Suppressor macrophage (primary cell): ENCODE measurements around the gene CERKL.

Source experiments
- DNase-seq, 4 experiments: peaks; one replicate each; pipeline ENCODE4 v3.0.0-alpha.2; 2020 to 2022

Gene CERKL

DNA sequence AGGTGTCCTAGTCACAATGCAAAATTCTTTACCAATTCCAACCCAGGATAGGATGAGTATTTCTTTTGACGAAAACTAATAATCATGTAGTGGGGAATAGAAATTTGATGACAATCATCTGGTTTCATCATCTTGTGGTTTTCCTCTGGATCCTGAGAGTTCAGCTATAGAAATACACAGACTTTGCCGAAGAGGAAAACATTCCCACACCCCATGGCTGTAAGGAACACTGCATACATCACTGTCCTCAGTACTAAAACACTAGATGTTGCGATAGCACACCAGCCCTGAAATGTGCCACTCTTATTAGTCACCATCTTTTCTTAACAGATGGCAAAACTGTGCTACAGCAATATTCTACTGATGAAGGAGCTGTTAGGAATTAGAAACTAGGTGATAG is 29.4 kb downstream of the CERKL start:
- peak in 3 of 4 experiments; percentile 4 to 16 (median 8) for DNase-seq

DNA sequence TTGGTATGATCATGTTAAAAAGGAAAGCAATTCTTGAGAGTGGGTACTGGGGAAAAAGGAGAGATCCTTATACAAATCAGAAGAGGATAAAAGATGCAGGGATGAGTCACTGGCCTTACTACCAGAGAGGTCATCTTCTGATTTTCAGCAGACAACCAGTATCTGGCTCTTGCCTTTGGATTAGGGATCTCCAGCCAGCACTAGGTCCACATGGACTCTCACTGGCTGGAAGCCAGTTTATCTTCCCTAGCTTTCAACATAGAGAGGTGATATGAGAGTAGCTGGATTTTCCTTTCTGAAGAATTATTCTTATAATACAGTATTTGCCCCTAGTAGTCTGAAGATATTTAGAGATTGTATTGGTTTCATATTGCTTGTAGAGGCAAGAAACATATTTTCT is 30.2 kb downstream of the CERKL start:
- DNase-seq: no peak

DNA sequence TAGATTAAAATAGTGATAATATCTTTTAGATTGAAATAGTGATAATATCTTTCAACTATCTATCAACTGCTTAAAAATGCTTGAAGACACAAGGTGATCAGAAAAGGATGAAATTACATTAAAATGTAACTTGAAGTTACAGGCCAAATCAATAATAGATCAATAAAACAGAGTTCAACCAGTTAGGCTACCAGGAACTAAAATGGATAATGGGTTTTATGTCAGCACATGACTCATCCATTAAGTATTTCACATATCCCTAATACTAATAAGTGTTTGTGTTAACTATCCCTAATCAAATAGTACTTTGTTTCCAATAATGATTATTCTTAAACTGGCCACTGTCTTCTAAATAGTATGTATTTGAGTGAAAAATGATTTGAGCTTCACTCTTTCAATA is 33.7 kb downstream of the CERKL start:
- DNase-seq: no peak

DNA sequence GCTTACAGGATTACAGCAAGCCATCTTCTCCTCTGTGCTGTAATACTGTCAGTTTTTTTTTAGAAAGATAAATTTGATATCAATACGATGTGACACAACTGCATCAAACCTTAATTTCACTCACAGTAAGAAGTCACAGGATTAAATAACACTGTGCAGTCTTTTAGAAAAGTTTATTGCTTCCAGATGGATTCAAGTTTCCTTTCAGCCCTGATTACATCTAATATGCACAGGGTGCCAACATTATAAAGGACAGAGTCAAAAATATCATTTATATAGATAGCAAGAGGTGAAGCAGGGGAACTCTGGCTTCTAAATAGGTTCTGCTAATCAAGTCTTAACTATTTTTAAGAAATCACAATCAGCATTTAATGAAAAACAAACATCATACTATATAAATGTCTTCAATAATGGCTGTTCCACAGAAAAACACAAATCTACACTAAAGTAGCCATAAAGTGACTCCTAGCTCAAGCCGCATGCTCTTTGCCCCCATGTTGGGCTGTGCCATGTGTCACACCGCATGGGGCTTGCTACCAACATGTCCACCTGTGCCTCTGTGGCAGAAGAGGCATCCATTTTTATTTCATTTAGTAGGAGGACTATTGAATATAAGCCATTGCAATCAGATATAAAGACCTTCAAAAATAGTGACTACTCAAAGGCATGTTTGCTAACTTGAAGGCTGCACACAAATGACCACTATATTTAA is 35.0 kb downstream of the CERKL start:
- no peak for DNase-seq

DNA sequence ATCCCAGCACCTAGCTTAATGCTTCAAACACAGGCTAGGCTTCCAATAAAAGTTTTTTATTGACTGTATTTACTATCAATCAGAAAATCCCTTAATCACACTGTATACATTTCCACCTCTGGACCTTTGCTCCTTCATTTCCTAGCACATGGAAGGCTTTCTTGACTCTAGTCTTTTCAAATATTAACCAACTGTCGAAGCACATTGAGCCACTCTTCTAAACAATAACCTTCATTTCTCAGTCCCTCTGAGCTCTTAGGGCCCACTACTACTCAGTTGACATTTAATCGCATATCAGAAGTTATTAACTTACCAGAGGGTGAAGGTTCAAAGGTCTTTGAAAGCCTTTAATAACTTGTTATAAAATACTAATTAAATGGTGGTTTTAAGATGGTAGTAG is 37.4 kb downstream of the CERKL start:
- DNase-seq: no peak

DNA sequence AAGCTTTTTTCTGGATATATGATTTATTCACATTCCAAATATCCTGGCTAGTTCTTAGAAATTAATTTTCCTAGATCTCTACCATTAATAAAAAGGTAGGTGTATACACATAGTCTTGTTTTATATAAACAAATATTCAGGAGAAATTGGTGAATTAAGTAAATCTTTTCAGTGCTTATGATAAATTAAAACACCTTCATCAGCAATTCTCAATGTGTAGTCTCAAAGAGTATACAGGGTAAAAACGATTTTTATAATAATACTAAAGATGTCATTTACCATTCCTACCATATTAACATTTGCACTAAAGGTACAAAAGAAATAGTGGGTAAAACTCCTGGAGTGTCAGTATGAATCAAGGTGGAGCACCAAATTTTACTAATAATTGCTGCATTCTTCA is 40.2 kb downstream of the CERKL start:
- DNase-seq: no peak

DNA sequence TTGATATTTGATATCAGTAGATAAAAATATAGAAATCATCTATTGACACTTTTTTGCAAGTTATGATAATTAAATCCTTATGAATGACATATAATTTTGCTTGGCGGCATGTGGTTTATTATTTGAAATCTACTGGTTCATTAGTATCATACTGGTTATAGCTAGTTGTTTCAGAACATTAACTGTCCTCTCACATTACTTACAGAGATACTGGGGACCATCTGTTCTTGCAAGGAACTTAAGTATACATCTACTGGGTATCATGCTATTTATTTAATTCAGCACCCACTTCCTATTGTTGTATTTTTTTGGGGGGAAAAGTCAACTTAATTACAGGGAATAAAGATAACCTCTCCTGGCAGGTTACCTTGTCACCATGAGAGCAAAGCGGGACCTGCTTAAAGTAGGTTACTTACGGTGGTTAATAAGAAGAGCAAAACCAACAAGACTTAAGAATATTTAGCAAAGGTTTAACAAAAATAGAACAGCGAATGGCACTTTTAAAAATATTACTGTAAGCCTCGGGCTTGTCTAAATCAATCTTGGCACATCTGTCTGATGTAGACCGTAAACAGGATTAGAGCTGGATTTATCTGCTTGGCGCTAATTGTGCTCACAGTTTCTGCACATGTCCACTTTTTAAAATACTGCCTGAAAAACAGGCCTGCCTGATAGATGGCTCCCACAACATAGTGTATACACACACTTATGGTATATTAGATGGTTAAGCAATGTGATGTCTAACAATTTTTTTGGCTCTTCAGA is 41.8 kb downstream of the CERKL start:
- no peak for DNase-seq

DNA sequence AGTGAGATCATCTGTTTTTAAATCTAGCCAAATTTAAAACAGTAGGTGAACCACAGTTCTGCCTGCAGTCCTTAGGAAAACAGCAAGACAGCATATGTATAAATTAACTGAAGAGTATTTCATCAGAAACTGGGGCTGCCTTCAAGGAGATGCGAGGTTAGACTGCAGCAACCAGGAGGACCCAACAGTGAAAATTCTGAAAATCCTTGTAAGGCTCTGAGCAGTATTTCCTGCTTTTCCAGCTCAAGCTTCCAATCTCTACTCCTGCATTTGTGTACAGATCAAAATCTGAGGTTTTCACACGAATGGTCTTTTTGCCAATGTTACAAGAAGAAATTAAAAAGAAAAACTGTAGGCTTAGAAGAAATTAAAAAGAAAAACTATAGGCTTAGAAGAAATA is 43.7 kb downstream of the CERKL start:
- no peak for DNase-seq

DNA sequence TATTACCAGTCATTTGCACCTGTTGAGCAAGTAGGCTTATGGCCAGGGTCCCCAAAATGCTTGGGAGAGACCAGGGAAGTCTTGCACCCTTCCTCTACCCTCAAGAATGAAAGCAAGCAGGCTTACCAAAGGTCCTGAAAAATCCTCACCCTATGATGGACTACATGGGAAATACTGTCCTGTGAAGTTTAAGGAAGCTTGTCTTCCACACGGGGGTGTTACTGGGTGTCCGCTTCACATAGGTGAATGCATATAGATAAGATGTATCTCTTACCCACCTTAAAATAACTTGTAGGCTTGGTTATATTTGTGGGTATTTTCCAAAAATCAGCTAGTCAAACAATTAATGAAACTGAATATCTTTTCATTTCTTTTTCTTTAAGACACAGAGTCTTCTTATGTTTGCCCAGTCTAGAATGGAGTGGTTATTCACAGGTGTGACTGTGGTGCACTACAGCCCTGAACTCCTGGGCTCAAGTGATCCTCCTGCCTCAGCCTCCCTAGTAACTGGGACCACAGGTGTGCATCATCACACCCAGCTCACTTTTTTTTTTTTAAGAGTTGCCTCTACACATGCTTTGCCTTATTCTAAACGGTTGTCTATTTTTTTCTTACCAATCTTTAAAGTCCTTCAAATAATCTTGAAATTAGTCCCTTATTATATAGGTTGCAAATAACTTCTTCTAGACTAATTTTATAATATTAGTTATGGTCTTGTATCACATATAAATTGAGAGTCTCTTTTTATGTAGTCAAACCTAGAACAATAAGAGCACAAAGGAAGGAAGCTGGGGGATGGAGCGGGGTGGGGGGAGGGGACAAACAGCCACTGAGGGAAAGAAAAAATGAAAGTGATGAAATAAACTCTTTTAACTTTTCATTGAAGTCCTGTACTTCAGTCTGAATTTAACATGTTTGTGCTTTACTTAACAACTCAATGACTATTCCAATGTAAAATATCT is 49.0 kb downstream of the CERKL start:
- DNase-seq: no peak

DNA sequence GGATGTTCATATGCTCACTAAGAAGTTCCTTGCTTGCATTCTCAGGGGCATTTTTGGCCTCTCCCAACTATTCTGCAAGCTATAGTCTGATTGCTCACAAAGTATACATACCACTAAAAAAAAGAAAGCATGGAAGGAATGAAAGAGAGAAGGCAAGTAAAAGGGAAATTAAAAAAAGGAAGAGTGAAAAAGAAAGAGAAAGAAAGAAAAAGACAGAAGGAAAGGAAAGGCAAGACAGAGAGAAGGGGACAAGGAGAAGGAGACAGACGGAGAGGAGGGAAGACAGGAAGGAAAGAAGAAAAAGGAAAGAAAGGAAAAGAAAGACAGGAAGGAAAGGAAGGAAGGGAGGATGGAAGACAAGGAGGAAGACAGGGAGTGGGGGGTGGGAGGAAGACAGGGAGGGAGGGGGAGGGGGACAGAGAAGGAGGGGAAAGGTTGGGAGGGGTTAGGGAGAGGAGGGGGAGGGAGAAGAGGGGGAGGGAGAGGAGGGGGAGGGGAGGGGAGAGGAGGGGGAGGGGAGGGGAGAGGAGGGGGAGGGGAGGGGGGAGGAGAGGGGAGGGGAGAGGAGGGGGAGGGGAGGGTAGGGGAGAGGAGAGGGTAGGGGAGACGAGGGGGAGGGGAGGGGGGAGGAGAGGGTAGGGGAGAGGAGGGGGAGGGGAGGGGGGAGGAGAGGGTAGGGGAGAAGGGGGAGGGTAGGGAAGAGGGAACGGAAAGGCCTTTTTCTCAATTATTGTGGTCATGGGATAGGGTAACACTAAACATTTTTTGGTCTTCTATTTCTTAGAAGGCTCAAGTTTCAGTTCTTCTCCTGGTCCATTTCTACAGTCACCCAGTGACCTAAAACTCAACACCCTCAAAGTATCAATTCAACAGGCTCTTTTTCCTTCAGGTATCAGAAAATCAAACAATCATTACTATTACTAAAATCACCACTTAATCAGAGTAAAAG is 50.7 kb downstream of the CERKL start:
- no peak for DNase-seq

DNA sequence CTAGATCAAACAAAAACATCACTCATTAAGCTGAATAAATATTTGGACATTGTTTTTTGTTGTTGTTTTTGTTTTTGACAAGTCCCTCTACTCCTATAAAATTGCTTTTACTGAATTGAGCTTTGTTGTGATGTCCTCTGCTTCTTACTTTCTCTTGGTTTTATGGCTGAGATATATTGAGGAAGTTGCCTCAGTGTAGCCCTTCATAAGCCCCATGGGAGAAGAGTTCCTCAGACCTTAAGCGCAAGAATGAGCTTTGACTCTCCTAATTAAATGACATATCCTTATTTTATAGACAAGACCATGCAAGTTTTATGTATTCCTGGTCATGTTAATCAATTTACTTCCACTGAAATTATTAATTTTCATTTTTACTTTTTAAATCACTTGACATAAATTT is 54.9 kb downstream of the CERKL start:
- peak in 1 of 4 experiments; percentile 6 for DNase-seq

DNA sequence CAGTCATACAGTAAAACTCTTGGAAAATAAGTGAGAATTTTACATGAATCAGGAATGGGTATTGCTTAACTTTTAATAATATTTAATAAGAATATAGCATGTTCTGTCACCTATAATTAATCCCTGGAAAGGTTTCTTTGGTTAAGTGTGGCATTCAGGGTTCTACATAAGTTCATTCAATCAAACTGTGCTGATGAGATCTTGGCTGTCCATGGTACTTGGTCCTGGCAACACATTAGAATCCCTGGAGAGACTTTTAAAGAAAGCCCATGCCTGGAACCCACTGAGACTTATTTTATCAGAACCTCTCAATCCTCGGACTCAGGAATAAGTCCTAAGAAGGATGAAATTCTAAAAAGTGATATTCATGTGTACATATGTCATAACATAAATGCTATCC is 60.3 kb downstream of the CERKL start:
- DNase-seq: no peak

DNA sequence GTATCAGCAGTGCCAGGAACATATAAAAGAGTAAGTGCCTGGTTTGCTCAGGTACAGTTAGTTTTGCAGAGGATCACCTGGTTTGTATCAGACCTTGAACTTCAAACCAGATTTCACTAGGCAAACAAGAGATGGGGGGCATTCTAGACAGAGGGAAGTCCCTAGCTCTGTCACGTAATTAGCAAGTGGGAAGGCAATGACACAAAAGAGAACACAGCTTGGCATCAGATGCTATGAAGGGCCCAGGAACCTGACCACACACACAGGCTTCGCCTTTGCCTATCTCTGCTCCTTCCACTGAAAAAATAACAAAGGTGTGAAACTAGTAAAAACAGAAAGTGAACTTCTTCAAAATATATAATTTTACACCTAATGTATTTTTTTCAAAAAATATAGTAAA is 62.6 kb downstream of the CERKL start:
- no peak for DNase-seq

DNA sequence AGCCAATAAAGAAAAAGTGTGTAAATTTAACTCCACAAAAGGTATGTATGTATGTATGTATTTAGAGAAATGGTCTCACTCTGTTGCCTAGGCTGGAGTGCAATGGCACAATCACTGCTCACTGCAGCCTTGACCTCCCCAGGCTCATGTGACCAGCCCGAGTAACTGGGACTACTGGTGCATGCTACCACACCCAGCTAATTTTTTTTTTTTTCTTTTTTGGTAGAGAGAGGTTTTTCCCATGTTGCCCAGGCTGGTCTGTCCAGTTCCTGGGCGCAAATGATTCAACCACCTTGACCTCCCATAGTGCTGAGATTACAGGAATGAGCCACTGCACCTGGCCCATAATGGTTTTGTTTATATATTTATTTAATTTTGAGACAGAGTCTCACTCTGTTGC is 67.1 kb downstream of the CERKL start:
- no peak for DNase-seq

DNA sequence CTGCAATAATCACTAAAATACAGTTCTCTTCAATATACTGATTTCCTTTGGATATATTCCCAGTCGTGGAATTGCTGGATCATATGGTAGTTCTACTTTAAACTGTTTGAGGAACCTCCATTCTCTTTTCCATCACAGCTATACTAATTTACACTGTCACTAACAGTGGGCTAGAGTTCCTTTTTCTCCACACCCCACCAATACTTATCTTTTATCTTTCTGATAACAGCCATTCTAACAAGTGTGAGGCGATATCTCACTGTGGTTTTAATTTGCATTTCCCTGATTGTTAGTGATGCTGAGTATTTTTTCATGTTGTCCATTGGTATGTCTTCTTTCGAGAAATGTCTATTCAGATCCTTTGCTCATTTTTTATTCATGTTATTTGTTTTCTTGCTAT is 68.4 kb downstream of the CERKL start:
- no peak for DNase-seq

DNA sequence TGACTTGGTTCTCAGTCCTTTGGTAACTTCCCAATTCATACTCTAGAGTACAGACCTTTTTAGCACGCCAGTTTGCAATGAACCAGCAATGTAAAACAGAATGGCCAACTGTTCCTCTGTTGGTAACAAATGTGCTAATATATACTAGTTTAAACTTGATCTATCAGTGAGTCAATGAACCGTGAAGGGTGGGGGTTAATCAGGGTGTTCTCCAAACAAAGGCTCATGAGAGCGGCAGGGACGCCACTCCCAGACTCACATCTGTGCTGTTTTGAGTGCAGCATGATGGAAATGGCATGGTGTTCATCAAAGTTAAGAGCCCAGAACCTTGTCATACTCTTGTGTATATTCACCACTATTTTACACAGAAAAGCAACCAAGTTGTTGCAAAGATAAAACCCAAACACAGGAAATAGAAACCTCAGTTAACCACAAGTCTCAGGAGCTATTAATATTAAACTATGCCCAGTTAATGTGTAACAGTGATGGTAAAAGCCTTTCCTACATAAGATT is 70.3 kb downstream of the CERKL start:
- no peak for DNase-seq

DNA sequence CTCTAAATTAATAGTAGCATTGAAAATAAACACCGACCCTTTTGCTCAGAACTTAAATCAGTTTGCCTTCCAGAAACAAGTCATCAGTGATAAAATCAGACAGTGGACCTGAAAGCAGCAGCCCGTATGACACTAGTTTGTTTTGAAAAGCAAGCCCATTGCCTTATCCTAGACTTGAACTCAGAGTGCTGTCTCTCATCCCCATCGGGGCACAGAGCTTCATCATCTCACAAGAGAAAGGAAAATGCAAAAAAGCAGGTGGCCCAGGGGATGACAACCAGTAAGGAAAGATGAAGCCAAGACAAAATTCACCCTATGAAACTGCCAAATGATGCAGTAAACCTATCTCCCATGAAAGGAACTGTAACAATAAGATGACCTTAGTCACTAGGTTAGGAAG is 71.2 kb downstream of the CERKL start:
- DNase-seq: no peak

DNA sequence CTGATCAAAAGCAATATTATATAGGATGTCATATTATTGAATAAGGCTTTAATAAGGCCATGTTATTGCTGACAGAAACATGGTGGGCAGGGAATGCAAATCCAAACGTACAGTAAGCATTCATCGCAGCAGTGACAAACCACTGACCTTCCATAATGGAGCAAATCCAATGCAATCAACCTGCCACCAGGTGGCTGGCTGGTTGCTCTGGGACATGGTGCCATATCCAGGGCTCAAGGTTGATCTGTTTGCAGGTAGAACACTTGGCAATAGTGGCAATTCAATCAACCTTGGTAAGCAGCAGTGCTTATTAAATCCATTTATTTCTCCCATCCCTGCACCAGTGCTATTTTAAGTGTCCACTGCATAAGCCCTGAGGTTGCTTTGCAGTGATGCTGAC is 75.4 kb downstream of the CERKL start:
- no peak for DNase-seq

DNA sequence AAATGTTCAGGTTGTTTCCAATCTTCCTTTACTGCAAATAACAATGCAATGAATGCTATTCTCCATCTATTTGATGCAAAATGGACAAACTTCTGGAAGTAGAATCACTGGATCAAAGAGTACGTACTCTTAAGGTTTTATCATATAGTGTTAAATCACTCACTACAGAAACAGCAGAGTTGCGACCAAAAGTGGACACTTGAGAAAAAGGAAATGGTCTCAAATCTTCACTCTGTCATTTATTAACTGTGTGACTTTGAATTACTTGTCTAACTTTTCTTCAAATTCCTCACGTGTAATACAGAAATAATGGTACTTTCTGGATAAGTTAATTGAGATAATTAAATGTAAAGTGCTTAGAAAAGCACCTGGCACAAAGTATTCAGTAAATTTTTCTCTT is 78.1 kb downstream of the CERKL start:
- no peak for DNase-seq

DNA sequence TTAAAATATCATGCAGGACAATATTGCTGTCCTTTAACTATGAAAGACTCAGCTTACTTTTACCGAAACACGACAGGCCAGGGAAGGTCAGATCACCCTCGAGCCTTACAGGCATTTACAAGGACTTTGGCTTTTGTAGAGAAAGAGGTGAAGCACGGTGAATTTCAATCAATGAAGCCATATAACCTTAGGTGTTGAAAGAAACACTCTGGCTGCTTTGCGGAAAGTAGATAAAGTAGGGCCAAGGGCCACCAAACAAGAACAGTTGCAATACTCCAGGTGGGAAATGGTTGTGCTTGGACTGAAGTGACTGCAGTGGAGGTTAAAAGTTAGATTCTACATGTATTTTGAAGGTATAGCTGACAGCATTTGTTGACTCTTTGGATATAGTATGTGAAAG is 80.5 kb downstream of the CERKL start:
- no peak for DNase-seq

DNA sequence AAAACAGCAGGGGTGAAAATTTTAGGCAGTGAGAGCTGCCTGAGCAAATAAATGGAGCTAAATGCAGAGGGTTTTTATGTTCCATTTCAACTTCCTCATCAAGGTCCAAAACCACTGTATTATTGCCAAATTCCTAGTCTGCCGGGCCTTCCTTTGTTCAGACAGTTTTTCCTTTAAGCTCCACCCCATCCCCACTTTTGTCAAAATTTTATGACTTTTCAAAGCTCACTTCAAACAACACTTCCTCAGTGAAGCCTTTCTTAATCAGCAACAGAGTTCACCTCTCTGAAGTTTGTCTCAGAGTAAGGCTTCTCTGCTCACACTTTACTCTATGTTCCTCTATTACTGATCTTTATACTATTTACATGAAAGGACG is 81.3 kb downstream of the CERKL start:
- DNase-seq: peak; percentile 3 to 54 (median 34)
